Colonic mucosa (tissue), 4 donors: Measurements from ENCODE around the gene DLST. TPM values are rescaled to one million over a fixed set of nuclear protein-coding genes. Genes with fewer than 3 reads are reported as not detected.

Source experiments
- DNase-seq: peaks from one replicate; pipeline ENCODE4 v3.0.0-alpha.2; 2020
- H3K27ac ChIP-seq: fragments of 200-600 bp; one replicate; pipeline ENCODE4 v1.8.0; 2021
- H3K27me3 ChIP-seq: fragments of 200-600 bp; one replicate; pipeline ENCODE4 v1.8.0; 2021
- H3K36me3 ChIP-seq: fragments of 200-600 bp; one replicate; pipeline ENCODE4 v1.8.0; 2021
- H3K4me1 ChIP-seq: fragments of 200-600 bp; one replicate; pipeline ENCODE4 v1.8.0; 2021; ENCODE audit warnings: mild to moderate bottlenecking
- H3K4me3 ChIP-seq: fragments of 200-600 bp; one replicate; pipeline ENCODE4 v1.8.0; 2021
- H3K9ac ChIP-seq, 2 donors: one replicate each; pipeline ENCODE4 v1.7.0; 2013; ENCODE audit warnings: control low read depth in 2 of 2, low read depth in 2 of 2, low read length in 2 of 2
- H3K9me3 ChIP-seq: fragments of 200-600 bp; one replicate; pipeline ENCODE4 v1.8.0; 2021
- CTCF ChIP-seq: fragments of 200-600 bp; IDR thresholded peaks from one replicate; pipeline ENCODE4 v1.8.0; 2022; ENCODE audit warnings: antibody characterized with exemption, mild to moderate bottlenecking
- intact Hi-C: fragments of 100-400 bp; cut with DNase I; formaldehyde crosslinking; loops from one replicate; pipeline ENCODE4 v1.14.1; 2022
- total RNA-seq, 2 donors: library from RNA; stranded (reverse); fragmentation: NEBNext Ultra II Directional in 1 of 2; extraction: Animal tissue kit (Norgen Biotek cat#: 25700) in 1 of 2; gene quantifications; one replicate each; pipeline ENCODE4 v1.2.1, GENCODE V29; 2021
- donor health status: healthy.
- donor health status: DM: no; HTN: no; CAD: no.
- donor health status: DM: no; HTN: no; CAD: no.

Gene DLST
- total RNA-seq, 2 donors from 2014 or later: 148 to 149 TPM

- no peak for DNase-seq
- Histone ChIP-seq H3K4me3 (no peak overlapping the region), H3K27me3 (no peaks in the 10 kb centered on the region), H3K9me3 (no peaks in the 10 kb centered on the region), H3K36me3 (no peaks in the 10 kb centered on the region), H3K4me1 (peaks cover 8% of the 10 kb centered on the region), H3K9ac (no peak overlapping the region), H3K27ac (no peak overlapping the region)
- intact Hi-C loops: loop anchor here (10.0 kb wide), 1 partner anchor 356 kb away; no protein-coding TSS in a partner anchor
- TF ChIP-seq CTCF: no peak
Measured at GRCh38 chr14:74948228-74949175, 66.8 kb downstream of the DLST start.

GRCh38 chr14:74949191-74949601, 67.5 kb downstream of the DLST start:
- Histone ChIP-seq H3K4me3 (no peak overlapping the region), H3K27ac (no peak overlapping the region), H3K27me3 (no peaks in the 10 kb centered on the region), H3K9ac (no peak overlapping the region), H3K9me3 (no peaks in the 10 kb centered on the region), H3K4me1 (peaks cover 8% of the 10 kb centered on the region), H3K36me3 (no peaks in the 10 kb centered on the region)
- no peak for TF ChIP-seq CTCF
- intact Hi-C loops: loop anchor here (10.0 kb wide), 1 partner anchor 356 kb away; no protein-coding TSS in a partner anchor
- DNase-seq: no peak

- Histone ChIP-seq H3K4me3 (no peak overlapping the region), H3K4me1 (peaks cover 12% of the 10 kb centered on the region), H3K27me3 (no peaks in the 10 kb centered on the region), H3K9ac (no peak overlapping the region), H3K27ac (no peak overlapping the region), H3K36me3 (no peaks in the 10 kb centered on the region), H3K9me3 (no peaks in the 10 kb centered on the region)
- no peak for DNase-seq
- TF ChIP-seq CTCF: no peak
- intact Hi-C loops: loop anchor here (10.0 kb wide), 1 partner anchor 355 kb away; no protein-coding TSS in a partner anchor
Measured at GRCh38 chr14:74949859-74950573, 68.3 kb downstream of the DLST start.

GRCh38 chr14:74950795-74951442, 69.2 kb downstream of the DLST start:
- no peaks in the 10 kb centered on the region for H3K27me3 ChIP-seq
- no peaks in the 10 kb centered on the region for H3K36me3 ChIP-seq
- TF ChIP-seq CTCF: no peak
- peak overlapping the region; percentile 33 to 49 for H3K9ac ChIP-seq
- no peaks in the 10 kb centered on the region for H3K9me3 ChIP-seq
- peak; percentile 70 for DNase-seq
- H3K4me3 ChIP-seq: no peak overlapping the region
- H3K27ac ChIP-seq: peak overlapping the region; percentile 25
- intact Hi-C loops: no loop called here
- peaks cover 12% of the 10 kb centered on the region for H3K4me1 ChIP-seq
